IMR-90 (cell line): ENCODE measurements around the gene EMX1. TPM values are rescaled to one million over a fixed set of nuclear protein-coding genes. Genes with fewer than 3 reads are reported as not detected.

ENCODE experiments used
- ATAC-seq: fragments of 200-7000 bp; cut with Tn5 transposase; 2 replicates; pipeline ENCODE4 v1.9.1; 2020; ENCODE audit warnings: low read depth, mild to moderate bottlenecking, moderate library complexity
- BruUV-seq: library from RNA; stranded (reverse); fragments of 400-500 nt; replicated peaks from 2 replicates; lab custom pipeline; 2021; lab: Mats Ljungman, UMichigan
- CTCF ChIA-PET: fragments of 300-600 bp; formaldehyde crosslinking; extraction: SDS; loops from one replicate; lab custom pipeline; 2021; ENCODE audit warnings: antibody characterized with exemption; lab: Yijun Ruan, JAX
- POLR2A ChIA-PET: fragments of 300-600 bp; sonication (Branson Sonifier 250); formaldehyde crosslinking; loops from one replicate; lab custom pipeline; 2022; ENCODE audit warnings: antibody characterized with exemption; ENCODE audit not compliant: unreplicated experiment; lab: Charles Lee
- DNase-seq: peaks from one replicate; pipeline ENCODE4 v3.0.0; 2013
- H2AFZ ChIP-seq: replicated peaks from 2 replicates; pipeline ENCODE3; 2013; ENCODE audit warnings: low read length, mild to moderate bottlenecking; ENCODE audit not compliant: poor library complexity
- H2AK5ac ChIP-seq: 2 replicates; pipeline ENCODE4 v1.6.1; 2013; ENCODE audit warnings: low read depth, low read length, inconsistent platforms
- H2AK9ac ChIP-seq: replicated peaks from 2 replicates; pipeline ENCODE3; 2013; ENCODE audit warnings: mild to moderate bottlenecking, low read depth, low read length, moderate library complexity; ENCODE audit not compliant: poor library complexity
- H2BK120ac ChIP-seq: 2 replicates; pipeline ENCODE4 v1.6.1; 2013; ENCODE audit warnings: low read depth, low read length, inconsistent platforms
- H2BK15ac ChIP-seq: 3 replicates; pipeline ENCODE4 v1.6.1; 2013; ENCODE audit warnings: low read depth, low read length, inconsistent platforms
- H2BK20ac ChIP-seq: 2 replicates; pipeline ENCODE4 v1.6.1; 2013; ENCODE audit warnings: low read depth, mild to moderate bottlenecking, inconsistent platforms, low read length, moderate library complexity
- H2BK5ac ChIP-seq: 2 replicates; pipeline ENCODE4 v1.6.1; 2013; ENCODE audit warnings: mild to moderate bottlenecking, low read depth, low read length, inconsistent platforms; ENCODE audit not compliant: poor library complexity, severe bottlenecking
- H3K14ac ChIP-seq: replicated peaks from 2 replicates; pipeline ENCODE4 v1.6.1; 2013; ENCODE audit warnings: low read depth, low read length, inconsistent platforms
- H3K18ac ChIP-seq: 2 replicates; pipeline ENCODE4 v1.6.1; 2013; ENCODE audit warnings: low read depth, low read length, control low read depth
- H3K23ac ChIP-seq: 2 replicates; pipeline ENCODE4 v1.6.1; 2013; ENCODE audit warnings: low read depth, low read length, inconsistent platforms
- H3K27ac ChIP-seq: 2 replicates; pipeline ENCODE4 v1.5.1; 2013; ENCODE audit warnings: mild to moderate bottlenecking, control low read depth, low read length; ENCODE audit not compliant: insufficient read depth
- H3K27me3 ChIP-seq: 2 replicates; pipeline ENCODE4 v1.6.1; 2013; ENCODE audit warnings: low read length; ENCODE audit not compliant: control insufficient read depth, insufficient read depth
- H3K36me3 ChIP-seq: 2 replicates; pipeline ENCODE4 v1.6.1; 2013; ENCODE audit warnings: low read length, mixed read lengths; ENCODE audit not compliant: control insufficient read depth, insufficient read depth
- H3K4ac ChIP-seq: 2 replicates; pipeline ENCODE4 v1.6.1; 2013; ENCODE audit warnings: low read depth, low read length, inconsistent platforms
- H3K4me1 ChIP-seq: 2 replicates; pipeline ENCODE4 v1.6.1; 2013; ENCODE audit warnings: low read length, mixed read lengths; ENCODE audit not compliant: control insufficient read depth, insufficient read depth
- H3K4me2 ChIP-seq: 2 replicates; pipeline ENCODE4 v1.6.1; 2013; ENCODE audit warnings: low read depth, mild to moderate bottlenecking, control low read depth, low read length, moderate library complexity
- H3K4me3 ChIP-seq: 2 replicates; pipeline ENCODE4 v1.5.1; 2013; ENCODE audit warnings: low read depth, mild to moderate bottlenecking, control low read depth, low read length, moderate library complexity; ENCODE audit not compliant: insufficient read depth
- H3K56ac ChIP-seq: 2 replicates; pipeline ENCODE4 v1.6.1; 2013; ENCODE audit warnings: low read length, inconsistent platforms; ENCODE audit not compliant: insufficient read depth; ENCODE audit errors: extremely low read depth
- H3K79me1 ChIP-seq, 2 experiments: 2 replicates each; pipeline ENCODE4 v1.6.1; 2013; ENCODE audit warnings: low read length in 2 of 2, inconsistent platforms in 1 of 2, low read depth in 1 of 2
- H3K9ac ChIP-seq: 2 replicates; pipeline ENCODE4 v1.6.1; 2013; ENCODE audit warnings: low read depth, low read length, control low read depth
- H3K9me1 ChIP-seq: 2 replicates; pipeline ENCODE4 v1.6.1; 2013; ENCODE audit warnings: low read length, inconsistent platforms; ENCODE audit not compliant: insufficient read depth
- H3K9me3 ChIP-seq: 2 replicates; pipeline ENCODE4 v1.6.1; 2013; ENCODE audit warnings: low read length; ENCODE audit not compliant: control insufficient read depth, insufficient read depth
- H4K20me1 ChIP-seq: 2 replicates; pipeline ENCODE4 v1.6.1; 2013; ENCODE audit warnings: low read length, inconsistent platforms; ENCODE audit not compliant: insufficient read depth
- H4K5ac ChIP-seq: 2 replicates; pipeline ENCODE4 v1.6.1; 2013; ENCODE audit warnings: mild to moderate bottlenecking, low read depth, low read length, control low read depth
- H4K8ac ChIP-seq, 2 experiments: 2 replicates each; pipeline ENCODE4 v1.6.1; 2013; ENCODE audit warnings: low read depth in 2 of 2, low read length in 2 of 2, control low read depth in 1 of 2, inconsistent platforms in 1 of 2
- H4K91ac ChIP-seq: 2 replicates; pipeline ENCODE4 v1.6.1; 2013; ENCODE audit warnings: low read depth, low read length, inconsistent platforms; ENCODE audit not compliant: insufficient read depth
- CHD1 ChIP-seq: IDR thresholded peaks from 2 replicates; pipeline ENCODE4 v1.6.1; 2012; ENCODE audit warnings: low read depth, low read length, improper control_type of control experiment
- ELK1 ChIP-seq: fragments of 150-350 bp; IDR thresholded peaks from 2 replicates; pipeline ENCODE4 v1.6.1; 2016; ENCODE audit warnings: low read depth, mild to moderate bottlenecking, low read length, moderate library complexity, borderline replicate concordance
- FOS ChIP-seq: fragments of 150-350 bp; IDR thresholded peaks from 2 replicates; pipeline ENCODE4 v1.6.1; 2016; ENCODE audit warnings: low read depth, low read length
- WGBS, 2 experiments: methylation state at CpG; one replicate each; pipeline versions ENCODE4 v1.1.5 to v1.1.7; 2013; ENCODE audit warnings: missing lambda C conversion rate in 2 of 2; ENCODE audit not compliant: insufficient read length in 1 of 2; ENCODE audit errors: extremely low coverage in 2 of 2; 5-methylcytosine and 5-hydroxymethylcytosine counted together
- dilution Hi-C: fragments of 300-500 bp; cut with HindIII; formaldehyde crosslinking; loops from one replicate; pipeline ENCODE4 v1.14.3; 2018; ENCODE audit warnings: low sequenced_read_pairs; ENCODE audit not compliant: unreplicated experiment
- in situ Hi-C: fragments of 300-500 bp; cut with MboI; formaldehyde crosslinking; loops from 3 replicates; pipeline ENCODE4 v1.14.3; 2019; ENCODE audit warnings: low sequenced_read_pairs, inconsistent platforms, mixed read lengths
- intact Hi-C: fragments of 100-400 bp; cut with micrococcal nuclease; formaldehyde crosslinking; loops from 2 replicates; pipeline ENCODE4 v1.10.0; 2022
- polyA plus RNA-seq, 3 experiments: library from polyadenylated mRNA; depleted of rRNA; stranded (reverse); fragments of >200 nt; gene quantifications; 2 replicates each; pipeline ENCODE4 v1.2.3, GENCODE V29; 2012; ENCODE audit warnings: low replicate concordance in 1 of 3
- total RNA-seq: library from RNA; depleted of rRNA; stranded (reverse); fragments of >200 nt; gene quantifications from 2 replicates; pipeline ENCODE4 v1.2.3, GENCODE V29; 2012

Gene EMX1
- total and polyA plus RNA-seq, 2 of the 4 experiments (the other 2 are of a cell fraction), result not detected

GRCh38 chr2:72883356-72883962 is 33.9 kb upstream of the EMX1 start:
- intact Hi-C loops (no loop called here), in situ Hi-C loops (loop anchor here (25.0 kb wide), 1 partner anchor 1346 kb away; no protein-coding TSS in a partner anchor), dilution Hi-C loops (no loop called here)
- 0% methylated on average over 3 of the region's 4 CpGs; no CpG with 5 or more reads in 1 of the 2 experiments for WGBS, 2 experiments
- no peak overlapping the region for H2BK20ac ChIP-seq
- peak; percentile 46 for DNase-seq
- H3K9me3 ChIP-seq, result no peaks in the 10 kb centered on the region
- H2BK120ac ChIP-seq, result no peak overlapping the region
- H2AK9ac ChIP-seq, result no peak overlapping the region
- no peak for ATAC-seq
- peaks cover 5% of the 10 kb centered on the region; the same call in 1 of the 2 replicates for H3K9me1 ChIP-seq
- H3K27ac ChIP-seq, result no peak overlapping the region
- H2AFZ ChIP-seq, result no peak overlapping the region
- H2BK5ac ChIP-seq, result no peak overlapping the region
- H3K14ac ChIP-seq, result no peak overlapping the region
- no peak overlapping the region for H2AK5ac ChIP-seq
- ChIA-PET POLR2A (no interaction called here), CTCF (interaction anchor here (0.6 to 1.3 kb wide), 3 partner anchors 9 to 1336 kb away, joined by 3 to 4 read pairs (median 3); no protein-coding TSS in a partner anchor)
- H3K4me1 ChIP-seq, result peaks cover 3% of the 10 kb centered on the region; the same call in 1 of the 2 replicates
- no peak overlapping the region for H4K8ac ChIP-seq
- no peak overlapping the region for H3K18ac ChIP-seq
- no peak overlapping the region for H2BK15ac ChIP-seq
- H3K23ac ChIP-seq, result no peak overlapping the region
- H4K5ac ChIP-seq, result no peak overlapping the region
- H3K4me2 ChIP-seq, result no peak overlapping the region
- no TSS peak for BruUV-seq
- no peak overlapping the region for H4K91ac ChIP-seq
- H3K4me3 ChIP-seq, result no peak overlapping the region
- no peak overlapping the region for H3K56ac ChIP-seq
- H3K36me3 ChIP-seq, result no peaks in the 10 kb centered on the region
- H4K20me1 ChIP-seq, result peaks cover 6% of the 10 kb centered on the region
- TF ChIP-seq FOS (no peak), CHD1 (no peak), ELK1 (no peak)
- peaks cover 3% of the 10 kb centered on the region for H3K27me3 ChIP-seq
- no peak overlapping the region for H3K4ac ChIP-seq
- H3K79me1 ChIP-seq, result peaks cover 0 to 5% of the 10 kb centered on the region in 2 experiments; a peak in 1 of 4 replicates
- no peak overlapping the region for H3K9ac ChIP-seq
